GM19324 (cell line): ENCODE results near the gene DHX30.
"Not testable (repeated sequence)": the region's sequence is repeated elsewhere in the genome, so short reads cannot be mapped to it uniquely, and the experiment has no call there.

ENCODE experiments used
- ATAC-seq: cut with Tn5 transposase; IDR thresholded peaks from one replicate; pipeline ENCODE4 v1.9.1; 2021; ENCODE audit warnings: mild to moderate bottlenecking, moderate library complexity; ENCODE audit not compliant: unreplicated experiment, low FRiP score

The DHX30 gene

DNA sequence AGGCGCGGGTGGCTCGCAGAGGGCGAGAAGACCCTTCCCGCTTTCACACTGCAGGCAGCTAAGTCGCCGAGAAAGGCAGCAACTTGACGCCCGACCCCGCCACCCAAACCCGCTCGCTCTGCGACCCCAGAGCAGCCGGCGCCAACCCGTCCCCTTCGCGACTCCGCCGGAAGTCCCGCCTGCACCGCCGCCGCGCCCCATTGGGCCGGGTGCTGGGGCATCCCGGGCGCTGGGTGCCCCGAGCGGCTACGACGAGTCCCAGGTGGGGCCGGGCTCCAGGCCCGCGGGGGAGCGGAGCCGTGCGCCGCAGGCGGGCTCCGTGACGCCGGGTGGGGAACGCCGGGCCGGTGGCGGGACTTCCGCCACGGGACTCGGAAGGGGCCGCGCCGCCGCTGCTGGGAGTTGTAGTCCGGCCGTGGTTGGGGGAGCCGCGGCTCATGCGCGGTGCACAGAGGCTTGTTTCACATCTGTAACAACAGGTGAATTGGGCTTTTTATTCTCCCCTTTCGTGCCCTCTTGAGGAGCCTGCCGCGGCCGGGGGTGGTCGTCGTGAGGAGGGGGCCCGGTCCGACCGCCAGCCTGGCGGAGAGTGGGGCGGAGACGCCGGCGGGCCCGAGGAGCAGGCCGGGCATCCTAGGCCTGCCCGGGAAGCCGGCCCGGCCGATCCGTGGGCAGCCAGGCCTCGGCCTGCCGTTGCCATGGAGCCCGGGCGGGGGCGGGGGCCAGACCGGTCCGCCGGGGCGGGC lies at the start of gene DHX30:
Gene DHX30, plus strand, starts transcription at position 405 of the 746 bp plus-strand sequence. CDS start 7,546 bp downstream, outside the sequence.
- ATAC-seq, result peak; percentile 89

DNA sequence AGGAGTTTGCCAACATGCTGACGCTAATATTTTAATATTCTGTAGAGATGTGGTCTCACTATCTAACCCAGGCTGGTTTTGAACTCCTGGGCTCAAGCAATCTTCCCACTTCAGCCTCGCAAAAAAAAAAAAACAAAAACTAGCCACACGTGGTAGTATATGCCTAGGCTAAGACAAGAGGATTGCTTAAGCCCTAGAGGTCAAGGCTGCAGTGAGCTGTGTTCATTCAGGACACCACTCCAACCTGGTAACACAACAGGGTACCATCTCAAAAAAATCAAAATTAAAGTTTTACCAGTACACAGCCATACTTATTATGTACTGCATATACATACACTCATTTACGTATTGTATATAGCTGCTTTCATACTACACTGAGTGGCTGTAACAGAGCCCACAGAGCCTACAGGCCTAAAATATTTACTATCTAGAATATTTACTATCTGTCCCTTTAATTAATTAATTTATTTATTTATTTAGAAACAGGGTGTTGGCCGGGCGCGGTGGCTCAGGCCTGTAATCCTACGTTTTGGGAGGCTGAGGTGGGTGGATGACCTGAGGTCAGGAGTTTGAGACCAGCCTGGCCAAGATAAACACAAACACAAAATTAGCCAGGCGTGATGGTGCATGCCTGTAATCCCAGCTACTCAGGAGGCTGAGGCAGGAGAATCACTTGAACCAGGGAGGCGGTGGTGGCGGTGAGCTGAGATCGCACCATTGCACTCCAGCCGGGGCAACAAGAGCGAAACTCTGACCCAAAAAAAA lies 44.5 kb upstream of the DHX30 start:
- no peak for ATAC-seq

GRCh38 chr3:47760207-47760606 lies 42.7 kb upstream of the DHX30 start:
- not testable (repeated sequence) for ATAC-seq

DNA sequence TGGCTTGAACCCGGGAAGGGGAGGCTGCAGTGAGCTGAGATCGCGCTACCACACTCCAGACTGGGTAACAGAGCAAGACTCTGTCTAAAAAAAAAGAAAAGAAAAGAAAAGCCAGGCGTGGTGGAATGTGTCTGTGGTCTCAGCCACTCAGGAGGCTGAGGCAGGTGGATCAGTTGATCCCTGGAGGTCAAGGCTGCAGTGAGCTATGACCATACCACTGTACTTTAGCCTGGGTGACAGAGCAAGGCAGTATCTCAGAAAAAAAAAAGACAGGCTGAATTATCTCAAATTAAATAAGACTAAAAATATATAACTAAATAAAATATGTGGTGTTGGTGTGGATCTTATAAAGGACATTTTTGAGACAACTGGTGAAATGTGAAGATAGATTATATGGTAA lies 41.9 kb upstream of the DHX30 start:
- ATAC-seq, result no peak

DNA sequence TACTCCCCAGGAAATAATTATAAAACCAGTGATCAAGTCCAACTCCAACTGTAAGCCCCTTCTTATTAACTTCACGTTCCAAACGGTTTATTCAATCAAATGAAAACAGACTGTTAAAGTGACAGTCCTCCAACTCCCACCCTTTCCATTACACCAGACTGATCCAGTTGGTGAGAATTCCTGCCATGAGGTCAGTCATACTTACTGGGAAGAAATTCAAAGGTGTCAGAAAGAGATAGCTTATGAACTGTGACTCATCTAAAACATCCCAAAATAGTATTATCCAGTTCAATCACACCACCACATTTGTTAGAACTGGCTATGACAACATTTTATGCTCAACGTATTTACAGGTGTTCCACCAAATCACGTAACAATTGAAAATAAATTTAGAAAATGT lies 40.7 kb upstream of the DHX30 start:
- no peak for ATAC-seq

GRCh38 chr3:47766186-47766585 lies 36.8 kb upstream of the DHX30 start:
- no peak for ATAC-seq

- ATAC-seq, result no peak
Measured at GRCh38 chr3:47772047-47772446, 30.9 kb upstream of the DHX30 start.

DNA sequence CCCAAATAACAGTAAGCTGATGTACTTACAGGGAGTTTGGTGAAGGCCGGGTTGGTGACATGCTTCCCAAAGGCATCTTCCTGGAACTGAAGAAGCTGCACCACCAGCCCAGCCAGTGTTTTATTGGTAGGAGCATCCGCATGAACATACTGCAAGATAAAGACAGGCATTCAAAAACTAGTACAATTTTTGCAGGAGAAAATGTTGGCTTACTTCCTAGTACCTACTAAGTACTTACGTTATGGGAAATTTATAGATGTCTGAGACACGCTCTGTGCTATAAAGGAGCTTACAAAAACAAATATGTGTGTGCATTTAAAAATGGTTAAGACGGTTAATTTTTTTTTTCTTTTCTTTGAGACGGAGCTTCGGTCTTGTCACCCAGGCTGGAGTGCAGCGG lies 30.1 kb upstream of the DHX30 start:
- no peak for ATAC-seq

DNA sequence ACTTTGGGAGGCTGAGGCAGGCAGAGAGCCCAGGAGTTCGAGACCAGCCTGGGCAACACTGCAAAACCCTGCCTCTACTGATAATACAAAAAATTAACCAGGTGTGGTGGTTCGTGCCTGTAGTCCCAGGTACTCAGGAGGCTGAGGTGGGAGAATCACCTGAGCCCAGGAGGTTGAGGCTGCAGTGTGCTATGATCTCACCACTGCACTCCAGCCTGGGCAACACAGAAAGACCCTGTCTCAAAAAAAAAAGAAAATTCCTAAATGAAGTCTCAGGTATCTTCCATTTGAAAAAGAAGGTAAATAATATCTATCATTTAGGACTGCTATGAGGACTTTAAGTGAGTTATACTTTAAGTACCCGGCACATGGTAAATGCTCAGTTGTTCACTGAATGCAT lies 24.2 kb upstream of the DHX30 start:
- ATAC-seq, result no peak

DNA sequence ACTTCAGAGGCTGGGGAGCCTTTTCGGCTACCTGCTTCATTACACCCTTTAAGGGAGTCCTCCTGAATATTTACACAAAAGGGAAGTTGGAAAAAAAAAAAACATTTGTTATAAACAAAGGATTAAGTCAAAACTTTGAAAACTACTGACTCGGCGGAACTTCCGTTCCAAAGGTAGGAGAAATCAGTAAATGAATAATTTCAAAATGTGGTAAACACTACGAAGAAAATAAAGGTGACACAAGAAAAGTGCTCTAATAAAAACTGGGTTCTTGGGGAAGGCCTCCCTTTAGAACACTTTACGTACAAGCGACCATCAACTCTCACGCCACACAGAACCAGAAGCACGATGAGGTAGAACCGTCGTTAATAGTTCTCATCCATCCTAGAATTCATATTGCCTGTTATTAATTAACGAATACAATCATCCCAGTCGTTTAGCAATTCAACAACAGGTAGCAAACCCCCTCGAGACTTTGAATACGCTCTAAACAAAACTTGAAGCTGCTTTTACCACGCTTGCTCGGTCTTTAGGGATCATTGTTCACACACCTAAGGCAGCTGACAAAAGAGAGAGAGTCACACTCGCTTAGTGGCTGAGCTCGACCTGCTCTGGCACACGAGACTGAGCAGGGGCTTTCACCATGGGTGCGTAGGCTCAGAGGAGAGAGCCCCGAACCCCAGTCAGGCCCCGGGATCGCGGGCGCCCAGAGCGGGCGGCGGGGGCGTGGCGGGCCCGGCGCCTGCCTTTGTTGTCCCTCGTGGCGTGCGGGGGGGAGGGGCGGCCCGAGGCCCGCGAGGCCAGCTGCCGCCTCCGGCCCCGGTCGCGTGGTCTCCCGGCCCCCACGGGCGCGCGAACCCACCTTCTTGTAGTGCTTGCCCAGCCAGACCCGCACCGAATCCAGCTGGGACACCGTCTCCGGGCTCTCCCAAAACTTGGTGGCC lies 21.9 kb upstream of the DHX30 start:
- peak; percentile 45 for ATAC-seq

DNA sequence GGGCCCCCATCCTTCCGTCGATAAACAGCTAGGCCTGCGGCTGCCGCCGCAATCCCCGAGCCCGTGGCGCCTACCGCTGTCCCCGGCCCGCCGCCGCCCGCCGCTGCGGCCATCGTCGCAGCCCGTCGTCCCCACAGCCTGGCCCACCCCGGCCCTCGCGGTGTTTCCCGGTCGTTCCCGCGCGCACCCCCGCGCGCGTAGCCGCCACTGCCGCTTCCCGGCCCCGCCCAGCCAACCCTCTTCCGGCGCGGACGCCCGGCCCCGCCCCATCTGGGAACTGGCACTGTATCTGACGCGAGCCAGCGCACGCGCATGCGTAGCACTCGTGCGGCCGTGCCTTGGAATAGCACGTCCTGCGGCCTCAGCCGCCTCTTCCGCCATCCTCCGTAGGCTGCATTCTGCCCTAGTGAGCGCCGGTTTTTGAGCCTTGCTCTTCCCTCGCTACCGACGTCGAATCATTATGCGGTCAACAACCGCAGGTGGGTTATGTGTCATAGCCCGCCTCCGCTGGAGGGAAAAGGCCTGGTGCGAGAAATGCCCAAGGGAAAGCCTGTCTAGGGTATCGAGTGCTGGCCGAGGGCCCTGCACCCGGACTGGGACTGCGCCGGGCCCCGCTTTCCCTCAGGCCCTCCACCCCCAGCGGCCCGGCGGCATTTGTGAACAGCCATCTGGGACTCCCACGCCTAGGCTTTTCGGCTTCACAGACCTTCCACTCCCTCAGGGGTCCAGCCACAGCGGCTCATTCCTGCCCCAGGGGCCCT lies 21.1 kb upstream of the DHX30 start, which contains the start of gene SMARCC1:
Gene SMARCC1, minus strand, starts transcription at position 209 of the 761 bp plus-strand sequence. Its CDS starts 96 bp downstream, at position 113.
- ATAC-seq, result peak; percentile 89

GRCh38 chr3:47782446-47783308 lies 20.3 kb upstream of the DHX30 start:
- no peak for ATAC-seq

DNA sequence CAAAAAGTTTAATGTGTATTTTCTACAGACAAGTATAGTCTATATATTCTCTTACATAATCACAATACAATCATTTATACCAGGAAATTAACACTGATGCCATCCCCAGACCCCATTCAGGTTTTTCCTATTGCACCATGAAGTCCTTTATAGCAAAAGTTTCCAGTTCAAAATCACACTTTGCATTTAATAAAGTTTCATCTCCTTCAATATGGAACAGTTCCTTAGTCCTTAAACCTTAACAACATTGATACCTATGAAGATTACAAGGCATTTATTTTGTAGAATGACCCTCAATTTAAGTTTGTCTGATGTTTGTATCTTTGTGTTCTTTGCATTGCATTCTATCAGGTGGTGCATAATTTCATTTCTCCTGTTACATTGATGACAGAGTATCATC lies 19.3 kb upstream of the DHX30 start:
- ATAC-seq, result no peak

DNA sequence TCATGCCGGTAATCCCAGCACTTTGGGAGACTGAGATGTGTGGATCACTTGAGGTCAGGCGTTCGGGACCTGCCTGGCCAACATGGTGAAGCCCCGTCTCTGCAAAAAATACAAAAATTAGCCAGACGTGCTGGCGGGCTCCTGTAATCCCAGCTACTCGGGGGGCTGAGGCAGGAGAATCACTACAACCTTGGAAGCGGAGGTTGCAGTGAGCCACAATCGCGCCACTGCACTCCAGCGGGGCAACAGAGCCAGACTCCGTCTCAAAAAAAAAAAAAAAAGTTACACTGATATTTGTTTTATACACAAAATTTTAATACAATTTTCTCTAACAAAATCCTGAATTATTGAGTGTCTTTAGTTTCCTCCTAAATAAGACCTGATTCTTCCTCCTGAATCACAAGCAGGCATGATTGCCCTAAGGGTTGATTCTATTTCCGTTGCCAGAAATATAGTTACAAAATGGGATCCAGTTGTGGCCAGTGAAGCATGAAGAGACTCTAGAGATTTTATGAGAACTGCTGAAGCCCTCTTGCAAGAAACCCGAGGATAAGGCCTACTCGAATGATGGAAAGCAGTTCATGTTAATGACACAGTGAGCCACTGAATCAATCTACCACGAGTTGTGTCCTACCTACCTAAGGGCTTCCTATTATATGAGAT lies 11.6 kb upstream of the DHX30 start:
- ATAC-seq, result no peak

GRCh38 chr3:47792699-47793098 lies 10.2 kb upstream of the DHX30 start:
- no peak for ATAC-seq

DNA sequence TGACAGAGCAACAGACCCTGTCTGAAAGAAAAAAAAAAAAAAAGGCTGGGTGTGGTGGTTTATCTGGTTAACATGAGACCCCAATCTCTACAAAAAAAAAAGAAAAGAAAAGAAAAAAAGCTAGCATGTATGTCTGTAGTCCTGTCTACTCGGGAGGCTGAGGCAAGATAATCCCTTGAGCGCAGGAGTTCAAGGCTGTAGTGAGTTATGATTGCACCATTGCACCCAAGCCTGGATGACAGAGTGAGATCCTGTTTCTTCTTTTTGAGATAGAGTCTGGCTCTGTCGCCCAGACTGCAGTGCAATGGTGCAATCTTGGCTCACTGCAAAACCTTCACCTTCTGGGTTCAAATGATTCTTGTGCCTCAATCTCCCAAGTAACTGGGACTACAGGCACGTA lies 8.4 kb upstream of the DHX30 start:
- ATAC-seq, result no peak

GRCh38 chr3:47799733-47800132 lies 3.2 kb upstream of the DHX30 start:
- no peak for ATAC-seq

DNA sequence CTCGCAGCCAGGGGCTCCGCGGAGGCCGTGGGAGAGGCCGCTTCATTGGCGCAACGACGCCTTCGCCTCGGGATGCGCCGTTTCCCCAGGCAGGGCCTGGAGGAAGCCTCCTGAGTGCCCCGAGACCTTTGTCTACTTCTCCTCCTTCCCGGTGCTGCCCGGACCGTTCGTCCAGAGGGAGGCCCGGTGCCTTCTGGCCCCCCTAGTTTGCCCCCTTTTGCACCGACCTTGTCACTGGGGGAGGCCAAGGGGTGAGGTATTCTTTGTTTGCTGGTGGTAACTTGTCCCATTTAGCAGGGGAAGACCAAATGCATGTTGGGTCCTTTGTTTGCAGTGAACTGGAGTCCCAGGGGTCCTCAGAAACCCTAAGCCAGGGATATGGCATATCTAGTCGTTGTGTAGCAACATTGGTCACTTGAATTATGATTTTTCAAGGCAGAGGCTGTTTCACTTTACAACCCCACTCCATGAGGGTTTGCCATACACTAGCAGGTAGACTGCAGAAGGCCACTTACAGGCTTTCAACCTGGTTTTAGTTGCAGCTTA lies 615 bp downstream of the DHX30 start:
- no peak for ATAC-seq
